SHP77 (cell line): Measurements from ENCODE around the gene TSPAN16.

Experiments used
- DNase-seq, 2 experiments: peaks; one replicate each; lab custom pipeline; 2025; lab: John Stamatoyannopoulos, UW

TSPAN16 gene

GRCh38 chr19:11295665-11296245, at the start of gene TSPAN16:
TSPAN16 (plus strand) TSS chr19:11296160; CDS start chr19:11296298, 138 bp downstream.
- no peak for DNase-seq

- no peak for DNase-seq
Observed at GRCh38 chr19:11246941-11247340, 49.0 kb upstream of the TSPAN16 start.

GRCh38 chr19:11247391-11247790, 48.6 kb upstream of the TSPAN16 start:
- no peak for DNase-seq

GRCh38 chr19:11247934-11248333, 48.0 kb upstream of the TSPAN16 start:
- no peak for DNase-seq

- no peak for DNase-seq
Observed at GRCh38 chr19:11248852-11249251, 47.1 kb upstream of the TSPAN16 start.

- DNase-seq = no peak
Observed at GRCh38 chr19:11251217-11251616, 44.7 kb upstream of the TSPAN16 start.

GRCh38 chr19:11251650-11252314, 44.2 kb upstream of the TSPAN16 start:
- no peak for DNase-seq

GRCh38 chr19:11252665-11253355, 43.1 kb upstream of the TSPAN16 start:
- no peak for DNase-seq

GRCh38 chr19:11254666-11255065, 41.3 kb upstream of the TSPAN16 start:
- no peak for DNase-seq

- no peak for DNase-seq
Observed at GRCh38 chr19:11256189-11256588, 39.8 kb upstream of the TSPAN16 start.

GRCh38 chr19:11257846-11258380, 38.0 kb upstream of the TSPAN16 start:
- DNase-seq = no peak

GRCh38 chr19:11260996-11261395, 35.0 kb upstream of the TSPAN16 start:
- DNase-seq = no peak

- no peak for DNase-seq
Observed at GRCh38 chr19:11261431-11261970, 34.5 kb upstream of the TSPAN16 start.

- DNase-seq = no peak
Observed at GRCh38 chr19:11261971-11262839, 33.8 kb upstream of the TSPAN16 start, which contains the start of gene DOCK6. DOCK6 (minus strand) TSS chr19:11262524; CDS start chr19:11262440, 84 bp downstream.

GRCh38 chr19:11263726-11264125, 32.2 kb upstream of the TSPAN16 start:
- no peak for DNase-seq

GRCh38 chr19:11264452-11265176, 31.3 kb upstream of the TSPAN16 start:
- peak; percentile 24 to 55 for DNase-seq

- DNase-seq = no peak
Observed at GRCh38 chr19:11265177-11265784, 30.7 kb upstream of the TSPAN16 start.

GRCh38 chr19:11265785-11266236, 30.1 kb upstream of the TSPAN16 start:
- peak; percentile 90 to 94 for DNase-seq

GRCh38 chr19:11267316-11268085, 28.5 kb upstream of the TSPAN16 start:
- DNase-seq = no peak
